GM18508 (cell line): ENCODE measurements around the gene ADCK1.
"Not testable (repeated sequence)": the region's sequence is repeated elsewhere in the genome, so short reads cannot be mapped to it uniquely, and the experiment has no call there.

Source experiments
- ATAC-seq: cut with Tn5 transposase; IDR thresholded peaks from one replicate; pipeline ENCODE4 v1.9.1; 2021; ENCODE audit warnings: moderate number of reproducible peaks; ENCODE audit not compliant: insufficient read depth, unreplicated experiment

Gene ADCK1, protein sequence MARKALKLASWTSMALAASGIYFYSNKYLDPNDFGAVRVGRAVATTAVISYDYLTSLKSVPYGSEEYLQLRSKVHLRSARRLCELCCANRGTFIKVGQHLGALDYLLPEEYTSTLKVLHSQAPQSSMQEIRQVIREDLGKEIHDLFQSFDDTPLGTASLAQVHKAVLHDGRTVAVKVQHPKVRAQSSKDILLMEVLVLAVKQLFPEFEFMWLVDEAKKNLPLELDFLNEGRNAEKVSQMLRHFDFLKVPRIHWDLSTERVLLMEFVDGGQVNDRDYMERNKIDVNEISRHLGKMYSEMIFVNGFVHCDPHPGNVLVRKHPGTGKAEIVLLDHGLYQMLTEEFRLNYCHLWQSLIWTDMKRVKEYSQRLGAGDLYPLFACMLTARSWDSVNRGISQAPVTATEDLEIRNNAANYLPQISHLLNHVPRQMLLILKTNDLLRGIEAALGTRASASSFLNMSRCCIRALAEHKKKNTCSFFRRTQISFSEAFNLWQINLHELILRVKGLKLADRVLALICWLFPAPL

DNA sequence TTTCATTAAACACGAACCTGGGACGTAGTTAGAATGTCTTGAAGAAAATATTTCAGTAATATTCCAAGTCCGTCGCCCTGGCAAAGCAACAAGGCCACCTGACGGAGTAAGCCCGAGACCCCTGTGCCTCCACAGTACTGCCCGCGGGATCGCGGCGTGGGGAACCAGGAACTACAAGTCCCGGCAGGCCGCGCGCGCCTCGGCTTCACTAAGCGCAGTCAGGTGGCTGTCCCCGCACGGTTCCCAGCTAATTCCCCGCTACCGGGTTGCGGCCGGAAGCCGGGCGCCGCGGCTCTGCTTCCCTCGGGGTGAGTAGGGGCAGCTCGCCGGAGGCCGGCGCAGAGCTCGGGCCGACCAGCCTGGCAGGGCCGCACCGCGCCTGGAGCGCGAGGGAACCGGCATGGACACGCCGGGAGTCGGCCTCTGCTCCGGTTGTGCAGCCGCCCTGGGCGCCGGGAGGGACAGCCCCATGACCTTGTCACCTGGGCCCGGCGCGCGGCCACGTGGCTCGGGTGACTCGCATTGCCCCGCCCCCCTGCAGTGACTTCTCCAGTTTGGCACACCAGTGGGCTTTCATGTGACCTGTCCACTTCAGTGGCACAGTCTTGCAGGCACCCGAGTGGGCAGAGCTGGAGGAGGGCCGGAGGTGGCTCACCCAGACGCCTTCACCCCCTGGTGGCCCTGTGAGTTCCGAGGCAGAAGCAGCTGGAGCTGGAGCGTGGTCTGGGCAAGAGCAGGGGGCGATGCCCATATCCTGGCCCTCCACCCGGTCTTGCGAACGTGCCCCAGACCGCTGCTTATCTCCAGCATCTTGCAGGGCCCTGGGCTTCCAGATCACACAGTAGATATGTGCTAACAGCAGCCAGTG, at the start of gene ADCK1:
ADCK1 (plus strand) TSS at position 247 of the 868 bp plus-strand sequence. CDS start 18,870 bp downstream, outside the sequence.
- ATAC-seq: peak; percentile 90

DNA sequence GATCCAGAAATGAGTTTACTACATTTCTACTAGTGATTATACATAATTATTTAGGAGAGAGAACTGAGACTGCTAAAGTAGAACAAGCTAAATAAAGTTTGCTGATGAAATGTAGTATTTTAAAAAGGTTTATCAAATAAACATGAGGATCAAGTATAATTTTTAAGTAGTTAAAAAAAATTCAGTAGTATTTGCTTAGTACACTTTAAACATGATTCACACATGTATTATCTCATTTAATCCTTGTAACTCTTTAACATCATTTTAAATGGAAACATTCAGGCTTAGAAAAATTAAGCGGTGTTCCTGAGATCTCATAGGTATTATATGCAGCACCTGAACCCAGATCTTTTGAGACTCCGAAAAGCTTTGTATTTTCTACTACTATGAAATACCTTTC, 47.6 kb upstream of the ADCK1 start:
- no peak for ATAC-seq

DNA sequence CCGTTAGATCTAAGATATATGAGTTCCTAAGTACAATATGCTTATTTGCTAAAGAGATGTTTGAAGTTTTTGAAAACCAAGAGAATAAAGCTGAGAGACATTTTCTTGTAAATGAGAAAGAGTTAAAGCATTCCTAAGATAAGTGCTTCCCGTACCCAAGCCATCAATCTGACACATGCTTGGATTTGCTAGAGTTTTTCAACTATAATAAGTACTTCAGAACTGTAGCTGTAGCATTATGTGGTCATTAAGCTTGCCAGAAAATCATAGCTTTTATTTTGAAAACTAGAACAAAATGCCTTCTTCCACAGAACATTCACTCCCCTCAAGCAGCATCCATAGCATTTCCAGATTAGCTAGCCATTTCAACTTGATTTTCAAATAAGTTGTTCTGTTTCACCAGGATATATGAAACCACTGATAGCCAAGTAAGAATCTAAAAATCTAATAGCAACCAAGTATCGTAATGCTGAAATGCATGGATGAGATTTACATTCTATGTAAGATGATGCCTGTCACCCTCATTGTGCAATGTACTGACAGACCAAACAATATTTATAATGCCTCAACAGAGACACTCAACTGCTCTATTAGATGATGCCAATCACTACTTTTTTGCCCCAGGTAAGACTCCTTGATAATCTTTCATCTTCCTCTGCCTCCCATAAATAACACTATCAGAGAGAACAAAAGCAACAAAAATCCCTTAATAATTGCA, 47.0 kb upstream of the ADCK1 start:
- no peak for ATAC-seq

DNA sequence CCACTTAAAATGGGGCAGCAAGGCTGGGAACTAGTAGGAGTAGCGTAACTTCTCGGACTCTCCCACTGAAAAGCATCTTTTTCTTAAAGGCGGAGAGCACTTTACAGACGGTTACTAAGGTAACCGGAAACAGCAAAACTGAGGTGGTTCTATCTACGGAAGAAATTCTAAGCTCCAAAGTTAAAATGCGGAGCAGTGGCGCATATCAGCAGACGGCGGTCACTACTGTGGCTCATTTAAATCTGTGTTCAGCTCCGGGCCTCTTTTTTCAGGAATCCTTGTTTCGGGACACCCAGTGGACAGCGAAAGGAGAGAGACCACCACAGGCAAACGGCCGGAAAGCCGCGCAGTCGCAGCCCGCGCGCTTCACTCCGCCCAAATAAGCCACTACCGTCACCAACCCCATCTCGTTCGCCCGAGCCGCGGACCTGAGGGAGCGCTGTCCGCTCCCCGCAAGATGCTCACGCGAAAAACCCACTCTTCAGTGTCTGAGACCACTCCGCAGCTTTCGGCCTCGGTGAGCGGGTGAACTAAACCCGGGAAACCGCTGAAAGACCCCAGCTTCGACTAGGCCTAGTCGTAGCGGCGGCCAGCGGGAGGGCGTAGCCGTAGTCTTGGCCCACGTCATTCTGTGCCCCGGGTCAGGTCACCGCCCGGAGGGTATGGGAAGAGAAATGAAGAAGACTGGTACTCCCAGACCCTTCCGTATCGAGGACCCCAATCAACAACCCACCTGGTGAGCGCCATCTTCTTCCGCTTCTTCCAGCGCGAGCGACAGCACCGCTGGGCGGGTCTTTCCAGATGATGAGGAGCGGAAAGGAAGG, 39.3 kb upstream of the ADCK1 start, which contains the start of gene SNW1:
SNW1 (minus strand) TSS at position 776 of the 824 bp plus-strand sequence; CDS start at position 747, 29 bp downstream.
- ATAC-seq: peak; percentile 92

DNA sequence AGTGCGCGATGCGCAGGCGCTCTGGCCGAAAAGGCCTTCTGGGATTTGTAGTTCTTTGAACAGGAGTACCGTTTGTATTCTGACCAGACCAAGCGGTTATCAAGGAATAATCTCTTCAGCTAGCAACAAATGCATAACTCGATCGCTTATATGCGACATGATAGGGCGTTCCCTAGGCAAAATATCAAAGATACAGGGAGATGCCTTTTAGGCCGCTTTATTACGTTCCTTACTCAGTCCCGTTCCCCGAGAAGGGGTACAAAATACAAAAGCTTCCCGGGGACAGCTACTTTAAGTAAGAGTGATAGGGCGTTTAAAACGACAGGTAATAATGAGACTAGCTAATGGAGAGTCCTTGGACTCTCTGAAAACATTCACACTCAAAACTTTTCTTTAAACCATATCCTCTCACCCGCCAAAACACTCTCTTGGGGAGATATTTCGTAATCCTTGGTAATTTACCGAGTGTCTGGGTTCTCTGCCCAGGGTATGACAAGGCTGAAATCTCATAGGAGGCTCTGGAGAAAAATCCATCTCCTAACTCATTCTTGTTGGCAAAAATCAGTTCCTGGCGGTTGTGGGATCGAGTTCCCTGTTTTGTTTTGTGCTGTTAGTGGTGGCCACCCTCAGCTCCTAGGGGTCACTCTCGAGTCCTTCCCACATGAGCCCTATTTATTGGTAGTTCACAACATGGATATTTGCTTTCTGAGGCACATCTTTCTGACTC, 38.5 kb upstream of the ADCK1 start:
- ATAC-seq: no peak

DNA sequence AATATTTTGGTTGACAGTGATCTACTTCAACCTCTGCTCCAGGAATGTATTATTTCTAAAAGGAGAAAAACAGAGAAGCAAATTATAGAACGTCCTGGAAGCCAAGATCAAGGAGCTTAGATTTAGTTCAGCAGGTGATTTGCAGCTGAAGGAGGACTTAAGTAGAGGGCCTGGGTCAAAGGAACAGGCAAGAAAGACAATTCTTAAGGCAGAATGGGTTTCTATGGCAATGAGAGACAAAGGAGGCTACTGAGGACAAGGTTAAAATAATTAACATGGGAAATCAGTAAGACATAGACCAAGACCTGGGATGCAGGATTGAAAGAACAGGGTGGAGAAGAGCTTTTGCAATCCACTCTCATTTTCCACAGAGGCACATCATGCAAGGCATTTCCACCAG, 36.6 kb upstream of the ADCK1 start:
- ATAC-seq: no peak

DNA sequence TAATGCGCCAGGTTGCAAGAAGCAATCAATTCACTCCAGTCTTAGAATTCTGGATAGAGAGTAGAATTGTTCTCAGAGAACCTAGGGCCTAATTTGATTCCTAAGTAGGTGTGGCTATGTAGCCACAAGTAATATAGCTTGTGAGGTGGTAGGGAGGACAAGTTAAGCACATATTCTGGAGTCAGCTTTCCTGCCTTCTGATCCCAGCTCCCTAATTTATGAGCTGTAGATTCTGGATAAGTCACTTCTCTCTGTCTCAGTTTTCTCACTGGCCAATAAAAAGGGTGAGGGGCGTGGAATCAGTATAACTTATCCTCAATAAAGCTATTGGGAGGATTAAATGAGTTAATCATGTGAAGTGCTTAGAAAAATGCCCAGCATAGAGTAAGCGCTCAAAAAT, 35.9 kb upstream of the ADCK1 start:
- ATAC-seq: no peak

DNA sequence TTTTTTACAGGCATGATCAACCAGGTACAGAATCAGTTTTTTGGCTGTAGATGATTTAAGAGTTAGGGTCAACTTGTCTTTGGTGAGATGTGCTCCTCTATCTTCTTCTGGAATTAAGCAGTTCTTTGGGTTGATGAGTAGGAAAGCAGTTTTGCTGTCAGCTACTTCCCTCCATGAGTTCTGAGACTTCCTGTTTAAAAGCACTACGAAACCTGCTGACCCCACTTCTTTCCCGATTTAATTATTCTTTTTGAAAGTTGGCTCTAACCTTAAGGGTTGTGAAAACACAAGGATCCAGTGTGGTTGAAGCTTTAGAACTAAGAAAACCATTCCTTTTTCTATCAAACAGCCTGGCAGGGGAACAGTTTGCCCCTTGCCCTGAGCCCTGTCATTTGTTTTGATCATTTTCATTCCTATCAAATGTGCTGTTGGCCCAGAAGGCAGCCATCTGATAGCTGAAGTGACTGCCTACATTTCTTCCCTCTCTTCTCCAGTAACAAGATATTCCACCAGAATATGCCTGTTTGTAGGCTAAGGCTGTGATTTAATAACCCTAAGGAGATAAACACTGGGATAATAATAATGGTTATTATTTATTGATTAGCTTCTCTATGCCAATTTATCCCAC, 31.4 kb upstream of the ADCK1 start:
- ATAC-seq: not testable (repeated sequence)

DNA sequence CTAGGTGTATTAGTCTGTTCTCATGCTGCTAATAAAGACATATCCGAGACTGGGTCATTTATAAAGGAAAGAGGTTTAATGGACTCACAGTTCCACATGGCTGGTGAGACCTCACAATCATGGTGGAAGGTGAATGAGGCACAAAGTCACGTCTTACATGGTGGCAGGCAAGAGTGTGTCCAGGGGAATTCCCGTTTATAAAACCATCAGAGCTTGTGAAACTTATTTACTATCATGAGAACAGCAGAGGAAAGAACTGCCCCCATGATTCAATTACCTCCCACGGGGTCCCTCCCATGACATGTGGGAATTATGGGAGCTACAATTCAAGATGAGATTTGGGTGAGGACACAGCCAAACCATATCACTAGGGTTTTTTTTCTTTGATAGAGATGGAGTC, 25.9 kb upstream of the ADCK1 start:
- ATAC-seq: not testable (repeated sequence)

DNA sequence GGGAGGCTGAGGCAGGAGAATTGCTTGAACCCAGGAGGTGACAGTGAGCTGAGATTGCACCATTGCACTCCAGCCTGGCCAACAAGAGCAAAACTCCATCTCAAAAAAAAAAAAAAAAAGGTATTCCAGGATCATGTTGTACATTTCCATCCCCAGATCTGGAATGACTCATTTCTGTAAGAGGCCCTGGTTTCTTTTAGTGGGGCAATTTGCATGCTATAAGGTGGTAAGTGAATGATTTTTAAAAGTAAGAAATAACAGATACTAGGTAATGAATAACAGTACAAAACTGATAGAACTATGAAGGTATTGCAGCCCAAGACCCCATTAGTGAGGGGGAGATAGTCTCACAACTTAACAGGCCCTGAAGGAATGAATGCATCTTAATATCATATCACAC, 17.7 kb upstream of the ADCK1 start:
- ATAC-seq: no peak

DNA sequence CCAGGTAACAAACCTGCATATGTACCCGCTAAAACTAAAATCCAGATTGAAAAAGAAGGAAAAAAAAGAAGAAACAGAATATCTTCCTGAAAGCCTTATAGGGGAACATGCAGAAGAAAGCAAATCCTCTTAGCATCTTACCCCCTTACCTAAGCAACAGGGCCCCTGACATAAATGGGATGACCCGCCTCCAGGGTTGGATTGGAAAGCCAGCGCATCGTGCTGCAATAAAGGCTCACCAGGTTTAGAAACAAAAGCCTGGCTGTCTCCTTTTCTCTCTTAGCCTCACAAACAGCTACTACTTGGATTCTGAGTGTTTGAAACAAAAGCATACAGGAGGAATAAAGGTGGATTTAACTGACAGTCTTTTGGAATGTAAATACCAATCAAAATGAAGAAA, 13.8 kb upstream of the ADCK1 start:
- ATAC-seq: no peak

DNA sequence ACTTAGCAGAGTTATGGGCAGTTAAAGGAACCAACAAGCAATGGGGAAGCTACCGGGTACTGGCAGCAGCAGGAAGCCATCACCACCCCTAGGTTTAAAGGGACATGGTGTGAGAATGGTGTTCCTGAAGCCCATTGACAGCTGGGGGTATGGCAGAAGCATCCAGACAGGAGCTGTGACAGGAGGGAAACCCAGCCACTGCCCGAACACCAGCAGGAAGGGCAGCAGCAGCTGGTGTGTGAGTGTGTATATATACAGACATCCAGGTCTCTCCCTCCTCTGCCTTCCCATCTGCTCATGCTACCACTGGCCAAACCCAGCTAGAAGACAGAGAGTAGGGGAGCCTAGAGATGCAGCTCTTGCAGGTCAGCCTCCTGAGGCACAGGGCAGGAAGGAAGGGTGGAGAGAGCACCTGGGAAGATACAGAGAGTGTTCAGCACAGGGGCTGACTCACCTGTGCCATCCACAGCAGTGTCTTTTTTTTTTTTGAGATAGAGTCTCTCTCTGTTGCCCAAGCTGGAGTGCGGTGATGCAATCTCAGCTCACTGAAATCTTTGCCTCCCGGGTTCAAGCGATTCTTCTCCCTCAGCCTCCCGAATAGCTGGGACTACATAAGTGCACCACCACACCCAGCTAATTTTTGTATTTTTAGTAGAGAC, 9.2 kb upstream of the ADCK1 start:
- ATAC-seq: no peak

DNA sequence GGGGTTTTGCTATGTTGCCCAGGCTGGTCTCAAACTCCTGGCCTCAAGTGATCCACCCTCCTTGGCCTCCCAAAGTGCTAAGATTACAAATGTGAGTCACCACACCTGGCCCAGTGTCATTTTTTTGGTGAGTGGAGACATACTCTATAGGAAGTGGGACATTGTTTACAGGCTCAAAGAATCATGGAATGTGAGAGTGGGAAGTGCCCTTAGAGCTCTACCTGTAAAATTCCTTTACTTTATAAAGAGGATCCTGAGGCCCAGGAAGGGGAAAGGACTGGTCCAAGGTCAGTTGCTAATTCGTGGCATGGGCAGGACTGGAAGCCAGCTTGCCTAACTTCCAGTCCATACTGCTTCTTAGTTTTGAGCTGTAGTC, 8.7 kb upstream of the ADCK1 start:
- no peak for ATAC-seq

DNA sequence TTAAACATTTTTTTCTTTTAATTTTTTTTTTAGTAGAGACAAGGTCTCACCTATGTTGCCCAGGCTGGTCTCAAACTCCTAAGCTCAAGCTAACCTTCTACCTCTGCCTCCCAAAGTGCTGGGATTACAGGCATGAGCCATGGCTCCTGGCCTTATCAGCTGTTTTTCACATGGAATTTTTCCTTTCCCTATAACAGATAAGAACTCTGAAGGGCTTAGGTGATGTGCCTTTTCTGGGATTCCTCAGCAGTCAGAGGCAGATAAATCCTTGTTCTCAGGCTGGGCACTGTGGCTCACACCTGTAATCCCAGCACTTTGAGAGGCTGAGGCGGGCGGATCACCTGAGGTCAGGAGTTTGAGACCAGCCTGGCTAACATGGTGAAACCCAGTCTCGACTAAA, 6.7 kb upstream of the ADCK1 start:
- not testable (repeated sequence) for ATAC-seq

DNA sequence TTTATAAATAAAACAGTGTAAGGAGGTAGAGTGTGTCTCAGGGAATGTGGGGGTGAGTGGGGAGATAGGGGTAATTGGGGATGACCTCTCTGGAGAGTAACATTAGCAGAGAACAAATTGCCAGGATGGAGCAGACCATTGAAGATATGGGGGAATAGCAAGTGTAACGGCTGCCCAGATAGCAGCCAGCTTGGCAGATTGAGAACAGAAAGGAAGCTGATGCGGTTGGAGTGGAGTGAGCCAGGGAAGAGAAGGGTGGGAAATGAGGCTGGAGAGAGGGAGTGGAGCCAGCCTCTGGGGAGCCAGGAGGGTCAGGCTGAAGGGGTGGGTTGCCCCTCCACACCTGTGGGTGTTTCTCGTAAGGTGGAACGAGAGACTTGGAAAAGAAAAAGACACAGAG, 5.6 kb upstream of the ADCK1 start:
- ATAC-seq: no peak

DNA sequence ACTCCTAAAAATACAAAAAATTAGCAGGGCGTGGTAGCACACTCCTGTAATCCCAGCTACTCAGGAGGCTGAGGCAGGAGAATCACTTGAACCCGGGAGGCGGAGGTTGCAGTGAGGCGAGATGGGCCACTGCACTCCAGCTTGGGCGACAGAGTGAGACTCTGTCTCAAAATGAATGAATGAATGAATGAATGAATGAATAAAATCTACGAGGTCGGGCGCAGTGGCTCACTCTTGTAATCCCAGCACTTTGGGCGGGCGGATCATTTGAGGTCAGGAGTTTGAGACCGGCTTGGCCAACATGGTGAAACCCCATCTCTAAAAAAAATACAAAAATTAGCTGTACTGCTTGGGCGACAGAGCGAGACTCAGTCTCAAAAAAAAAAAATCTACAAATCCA, 453 bp upstream of the ADCK1 start:
- not testable (repeated sequence) for ATAC-seq

DNA sequence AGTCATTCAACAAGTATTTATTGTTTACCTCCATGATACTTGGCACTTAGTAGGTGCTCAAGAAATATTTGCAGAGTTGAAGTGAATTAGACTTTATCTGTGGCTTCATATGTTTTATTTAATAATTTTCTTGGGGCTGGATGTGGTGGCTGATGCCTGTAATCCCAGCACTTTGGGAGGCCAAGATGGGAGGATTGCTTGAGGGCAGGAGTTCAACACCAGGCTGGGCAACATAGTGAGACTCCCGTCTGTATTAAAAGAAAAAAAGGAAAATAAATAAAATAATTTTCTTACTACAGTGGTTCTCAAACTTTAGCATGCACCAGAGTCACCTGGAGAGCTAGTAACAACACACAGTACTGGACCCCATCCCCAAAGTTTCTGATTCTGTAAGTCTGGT, 905 bp downstream of the ADCK1 start:
- no peak for ATAC-seq

DNA sequence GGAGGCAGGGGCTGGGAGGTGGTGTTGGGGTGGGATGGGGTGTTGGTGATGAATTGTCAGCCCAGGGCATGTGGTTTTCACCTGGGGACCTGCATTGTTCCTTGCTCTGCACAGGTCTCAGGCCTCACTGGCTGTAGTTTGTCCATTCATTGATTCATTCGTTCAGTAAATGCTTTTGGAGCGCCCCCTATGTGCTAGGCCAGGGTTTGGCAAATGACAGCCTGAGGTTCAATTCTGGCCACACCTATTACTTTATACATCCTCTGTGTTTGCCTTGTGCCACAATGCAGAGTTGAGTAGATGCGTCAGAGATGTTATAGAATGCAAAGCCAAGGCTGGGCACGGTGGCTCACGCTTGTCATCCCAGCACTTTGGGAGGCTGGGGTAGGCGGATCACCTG, 4.7 kb downstream of the ADCK1 start:
- ATAC-seq: no peak
